Measurements from ENCODE around the gene ELL. TPM values are rescaled to one million over a fixed set of nuclear protein-coding genes. Genes with fewer than 3 reads are reported as not detected.

The ELL gene
- total RNA-seq, 1 donor from 2014 or later, result 11.6 TPM

DNA sequence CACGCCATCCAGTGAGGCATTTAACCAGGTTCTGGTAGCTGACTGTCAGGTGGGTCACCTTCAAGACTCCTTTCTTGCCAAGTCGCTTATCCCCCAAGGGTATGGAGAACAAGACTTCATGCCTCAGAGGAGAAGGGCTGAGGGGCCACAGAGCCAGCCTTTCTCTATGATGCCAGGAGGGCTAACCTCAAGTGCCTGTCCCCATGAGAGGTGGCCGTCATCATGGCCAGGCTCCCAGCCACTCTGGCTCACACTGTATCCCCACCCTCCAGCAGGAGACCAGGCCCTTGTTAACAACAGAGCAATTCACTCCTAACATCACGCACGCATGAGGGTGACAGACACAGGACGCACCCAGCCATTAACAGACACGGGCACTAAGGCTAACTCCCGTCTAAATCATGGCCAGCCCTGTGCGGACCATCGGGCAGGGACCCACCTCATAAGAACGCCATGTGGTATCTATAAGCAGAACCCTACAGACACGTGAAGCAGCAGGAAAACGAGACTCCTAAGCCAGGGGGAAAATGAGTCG is 45.3 kb downstream of the ELL start:
- Mint-ChIP-seq H3K27ac (ENCODE audit: unreplicated experiment) (peak overlapping the region; percentile 93), H3K4me3 (ENCODE audit: unreplicated experiment) (peak overlapping the region; percentile 65), H3K4me1 (ENCODE audit: low read depth, unreplicated experiment) (peaks cover 32% of the 10 kb centered on the region), H3K36me3 (ENCODE audit: unreplicated experiment) (peaks cover 11% of the 10 kb centered on the region), H3K9me3 (ENCODE audit: unreplicated experiment) (peaks cover 20% of the 10 kb centered on the region), H3K27me3 (ENCODE audit: unreplicated experiment) (peaks cover 22% of the 10 kb centered on the region)
- no peak for DNase-seq
- TF ChIP-seq, protein P1, sequence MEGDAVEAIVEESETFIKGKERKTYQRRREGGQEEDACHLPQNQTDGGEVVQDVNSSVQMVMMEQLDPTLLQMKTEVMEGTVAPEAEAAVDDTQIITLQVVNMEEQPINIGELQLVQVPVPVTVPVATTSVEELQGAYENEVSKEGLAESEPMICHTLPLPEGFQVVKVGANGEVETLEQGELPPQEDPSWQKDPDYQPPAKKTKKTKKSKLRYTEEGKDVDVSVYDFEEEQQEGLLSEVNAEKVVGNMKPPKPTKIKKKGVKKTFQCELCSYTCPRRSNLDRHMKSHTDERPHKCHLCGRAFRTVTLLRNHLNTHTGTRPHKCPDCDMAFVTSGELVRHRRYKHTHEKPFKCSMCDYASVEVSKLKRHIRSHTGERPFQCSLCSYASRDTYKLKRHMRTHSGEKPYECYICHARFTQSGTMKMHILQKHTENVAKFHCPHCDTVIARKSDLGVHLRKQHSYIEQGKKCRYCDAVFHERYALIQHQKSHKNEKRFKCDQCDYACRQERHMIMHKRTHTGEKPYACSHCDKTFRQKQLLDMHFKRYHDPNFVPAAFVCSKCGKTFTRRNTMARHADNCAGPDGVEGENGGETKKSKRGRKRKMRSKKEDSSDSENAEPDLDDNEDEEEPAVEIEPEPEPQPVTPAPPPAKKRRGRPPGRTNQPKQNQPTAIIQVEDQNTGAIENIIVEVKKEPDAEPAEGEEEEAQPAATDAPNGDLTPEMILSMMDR (IDR thresholded peaks at IDR 0.05; ENCODE audit: partially characterized antibody, unreplicated experiment), result no peak

DNA sequence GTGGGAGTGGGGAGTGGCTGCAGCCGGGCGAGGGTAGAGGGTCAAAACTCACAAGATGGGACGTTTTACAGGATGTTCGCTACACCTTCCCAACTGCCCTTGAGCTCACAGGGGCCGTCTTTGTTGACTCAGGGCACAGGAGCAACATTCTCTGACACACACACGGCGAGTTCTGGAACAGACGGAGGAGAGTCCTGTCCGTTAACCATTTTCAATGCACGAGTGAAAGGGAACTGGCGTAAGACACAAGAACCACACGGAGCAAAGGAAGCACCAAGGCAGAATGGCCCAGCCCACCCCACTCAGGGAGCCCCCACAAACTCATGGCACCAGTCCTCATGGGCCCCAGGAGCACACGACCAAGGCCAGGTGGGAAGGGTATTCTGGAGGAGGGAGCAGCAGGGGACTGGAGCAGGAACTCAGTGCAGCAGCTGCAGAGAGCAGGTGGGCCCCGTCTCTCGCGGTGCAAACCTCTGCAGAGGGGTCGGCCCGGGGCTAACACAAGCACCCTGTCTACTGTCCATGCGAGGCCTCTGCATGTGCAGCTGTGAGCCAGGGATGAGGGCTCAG is 46.0 kb downstream of the ELL start:
- DNase-seq, result no peak
- Mint-ChIP-seq H3K9me3 (ENCODE audit: unreplicated experiment) (peaks cover 20% of the 10 kb centered on the region), H3K27ac (ENCODE audit: unreplicated experiment) (peak overlapping the region; percentile 9), H3K4me3 (ENCODE audit: unreplicated experiment) (peak overlapping the region; percentile 38), H3K4me1 (ENCODE audit: low read depth, unreplicated experiment) (peaks cover 32% of the 10 kb centered on the region), H3K36me3 (ENCODE audit: unreplicated experiment) (peaks cover 11% of the 10 kb centered on the region), H3K27me3 (ENCODE audit: unreplicated experiment) (peaks cover 22% of the 10 kb centered on the region)
- TF ChIP-seq, protein P1 (IDR thresholded peaks at IDR 0.05; ENCODE audit: partially characterized antibody, unreplicated experiment), result no peak

DNA sequence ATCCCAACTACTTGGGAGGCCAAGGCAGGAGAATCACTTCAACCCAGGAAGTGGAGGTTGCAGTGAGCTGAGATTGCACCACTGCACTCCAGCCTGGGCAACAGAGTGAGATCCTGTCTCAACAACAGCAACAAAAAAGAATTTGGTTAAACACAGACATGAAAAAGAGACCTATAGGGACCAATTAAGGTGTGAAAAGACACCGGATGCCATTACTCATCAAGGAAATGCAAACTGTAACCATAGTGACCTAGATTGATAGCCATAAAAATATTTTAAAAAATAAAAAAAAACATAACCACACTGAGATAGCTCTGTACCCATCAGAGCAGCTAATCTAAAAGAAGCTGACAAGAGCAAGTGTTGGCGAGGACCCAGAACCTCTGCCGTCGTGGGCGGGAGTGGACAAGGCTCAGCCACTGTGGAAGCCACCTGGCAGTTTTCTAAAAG is 46.8 kb downstream of the ELL start:
- H3K4me1 Mint-ChIP-seq (ENCODE audit: low read depth, unreplicated experiment), result peaks cover 30% of the 10 kb centered on the region
- H3K27ac Mint-ChIP-seq (ENCODE audit: unreplicated experiment), result no peak overlapping the region
- H3K4me3 Mint-ChIP-seq (ENCODE audit: unreplicated experiment), result no peak overlapping the region
- peaks cover 17% of the 10 kb centered on the region for H3K9me3 Mint-ChIP-seq (ENCODE audit: unreplicated experiment)
- TF ChIP-seq, protein P1 (IDR thresholded peaks at IDR 0.05; ENCODE audit: partially characterized antibody, unreplicated experiment), result no peak
- peaks cover 11% of the 10 kb centered on the region for H3K36me3 Mint-ChIP-seq (ENCODE audit: unreplicated experiment)
- no peak for DNase-seq
- peaks cover 20% of the 10 kb centered on the region for H3K27me3 Mint-ChIP-seq (ENCODE audit: unreplicated experiment)

DNA sequence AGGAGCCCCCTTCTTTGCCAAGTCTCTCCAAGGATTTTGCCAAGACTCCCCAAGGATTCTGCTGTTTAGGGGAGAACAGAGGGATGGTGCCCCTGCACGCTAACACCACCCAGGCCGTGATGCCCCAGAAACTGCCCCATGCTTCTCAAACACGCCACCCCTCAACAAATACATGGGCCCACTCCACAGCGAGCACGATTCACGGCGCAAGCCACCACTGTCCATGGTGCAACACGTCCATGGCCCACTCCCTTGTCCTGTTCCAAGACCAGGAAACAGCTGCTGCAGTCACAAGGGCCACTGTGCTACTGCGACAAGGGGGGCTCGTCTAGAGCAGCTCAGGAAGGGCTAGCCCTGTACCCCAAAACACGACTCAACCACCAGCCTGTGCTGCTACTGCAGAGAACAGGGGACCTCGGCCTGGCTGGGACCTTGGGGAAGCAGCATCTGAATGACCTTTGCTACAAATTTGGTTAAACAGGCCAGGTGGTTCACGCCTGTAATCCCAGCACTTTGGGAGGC is 47.4 kb downstream of the ELL start:
- Mint-ChIP-seq H3K4me1 (ENCODE audit: low read depth, unreplicated experiment) (peaks cover 26% of the 10 kb centered on the region), H3K9me3 (ENCODE audit: unreplicated experiment) (peaks cover 14% of the 10 kb centered on the region)

More for the DNA sequence above, 47.4 kb downstream of the ELL start:
- H3K36me3 Mint-ChIP-seq (ENCODE audit: unreplicated experiment), result peaks cover 11% of the 10 kb centered on the region
- H3K27ac Mint-ChIP-seq (ENCODE audit: unreplicated experiment), result no peak overlapping the region
- TF ChIP-seq, protein P1 (IDR thresholded peaks at IDR 0.05; ENCODE audit: partially characterized antibody, unreplicated experiment), result no peak
- H3K27me3 Mint-ChIP-seq (ENCODE audit: unreplicated experiment), result peaks cover 16% of the 10 kb centered on the region
- H3K4me3 Mint-ChIP-seq (ENCODE audit: unreplicated experiment), result no peak overlapping the region
- no peak for DNase-seq

All from glutamatergic neuron (in vitro differentiated cells).